Muscle of back (tissue), 11 donors: ENCODE data around the gene IFITM2. TPM values are rescaled to one million over a fixed set of nuclear protein-coding genes. Genes with fewer than 3 reads are reported as not detected.

Source experiments
- DNase-seq, 3 donors: peaks; one replicate each; pipeline versions ENCODE4 v3.0.0 to v3.0.0-alpha.2; 2013
- polyA plus RNA-seq, 10 donors: library from polyadenylated mRNA; unstranded; fragments of 120-200 nt; gene quantifications; one replicate each; pipeline ENCODE4 v1.2.1, GENCODE V29; 2013; ENCODE audit not compliant: insufficient read length in 10 of 10

The IFITM2 gene
- polyA plus RNA-seq, 10 donors = 53.8 to 138 (median 86.2) TPM

GRCh38 chr11:291281-292210 lies 16.1 kb upstream of the IFITM2 start:
- DNase-seq = no peak

GRCh38 chr11:292211-293121 lies 15.2 kb upstream of the IFITM2 start:
- DNase-seq = no peak

GRCh38 chr11:293271-293851 lies 14.3 kb upstream of the IFITM2 start:
- DNase-seq = no peak

- DNase-seq = no peak
These were observed 13.6 kb upstream of the IFITM2 start for GRCh38 chr11:293852-294661.

GRCh38 chr11:294780-295179 lies 12.8 kb upstream of the IFITM2 start:
- DNase-seq = no peak

- DNase-seq = no peak
These were observed 12.1 kb upstream of the IFITM2 start for GRCh38 chr11:295351-296170.

GRCh38 chr11:296171-297050 lies 11.2 kb upstream of the IFITM2 start:
- no peak for DNase-seq

GRCh38 chr11:297051-297585 lies 10.5 kb upstream of the IFITM2 start:
- no peak for DNase-seq

GRCh38 chr11:297586-298405 lies 9.8 kb upstream of the IFITM2 start:
- DNase-seq = no peak

- DNase-seq = no peak
These were observed 9.1 kb upstream of the IFITM2 start for GRCh38 chr11:298406-299065.

- DNase-seq = no peak
These were observed 8.3 kb upstream of the IFITM2 start, which contains the start of gene IFITM5 for GRCh38 chr11:299081-299891. IFITM5 (minus strand) TSS chr11:299526; CDS start chr11:299490, 36 bp downstream.

GRCh38 chr11:299951-300735 lies 7.5 kb upstream of the IFITM2 start:
- DNase-seq = no peak

- DNase-seq = no peak
These were observed 4.3 kb upstream of the IFITM2 start for GRCh38 chr11:303363-303762.

GRCh38 chr11:304061-304506 lies 3.5 kb upstream of the IFITM2 start:
- DNase-seq = no peak
